GM18867 (cell line): Measurements from ENCODE around the gene MFGE8.

Experiments used
- ATAC-seq: cut with Tn5 transposase; IDR thresholded peaks from one replicate; pipeline ENCODE4 v1.9.1; 2021; ENCODE audit warnings: mild to moderate bottlenecking, moderate library complexity; ENCODE audit not compliant: unreplicated experiment

MFGE8 gene

GRCh38 chr15:88874684-88875083 is 38.5 kb downstream of the MFGE8 start:
- no peak for ATAC-seq

- ATAC-seq: no peak
These were observed 38.9 kb downstream of the MFGE8 start for GRCh38 chr15:88874275-88874674.

GRCh38 chr15:88873786-88874185 is 39.4 kb downstream of the MFGE8 start:
- ATAC-seq: no peak

GRCh38 chr15:88872706-88873105 is 40.5 kb downstream of the MFGE8 start:
- no peak for ATAC-seq

GRCh38 chr15:88872106-88872505 is 41.1 kb downstream of the MFGE8 start:
- no peak for ATAC-seq

GRCh38 chr15:88871313-88871712 is 41.9 kb downstream of the MFGE8 start:
- ATAC-seq: no peak

- ATAC-seq: no peak
These were observed 46.8 kb downstream of the MFGE8 start for GRCh38 chr15:88866295-88866881.

- no peak for ATAC-seq
These were observed 47.6 kb downstream of the MFGE8 start for GRCh38 chr15:88865498-88866099.

GRCh38 chr15:88864861-88865497 is 48.2 kb downstream of the MFGE8 start:
- no peak for ATAC-seq

GRCh38 chr15:88863412-88863811 is 49.8 kb downstream of the MFGE8 start:
- ATAC-seq: no peak

- ATAC-seq: no peak
These were observed 53.0 kb downstream of the MFGE8 start for GRCh38 chr15:88860212-88860611.

- no peak for ATAC-seq
These were observed 53.6 kb downstream of the MFGE8 start for GRCh38 chr15:88859550-88859949.

GRCh38 chr15:88858934-88859333 is 54.2 kb downstream of the MFGE8 start:
- no peak for ATAC-seq

GRCh38 chr15:88852476-88852875 is 60.7 kb downstream of the MFGE8 start:
- no peak for ATAC-seq

- no peak for ATAC-seq
These were observed 63.7 kb downstream of the MFGE8 start for GRCh38 chr15:88849376-88850072.
